Skin of body (tissue), 2 donors: ENCODE results near the gene HOXD11. TPM values are rescaled to one million over a fixed set of nuclear protein-coding genes. Genes with fewer than 3 reads are reported as not detected.

Experiments
- DNase-seq: peaks from one replicate; lab custom pipeline; 2025; lab: John Stamatoyannopoulos, UW
- total RNA-seq: library from RNA; depleted of rRNA; stranded (reverse); fragments of >200 nt; gene quantifications from one replicate; pipeline ENCODE4 v1.2.3, GENCODE V29; 2014

Gene HOXD11
- total RNA-seq, 1 donor from 2014 or later, result not detected

DNA sequence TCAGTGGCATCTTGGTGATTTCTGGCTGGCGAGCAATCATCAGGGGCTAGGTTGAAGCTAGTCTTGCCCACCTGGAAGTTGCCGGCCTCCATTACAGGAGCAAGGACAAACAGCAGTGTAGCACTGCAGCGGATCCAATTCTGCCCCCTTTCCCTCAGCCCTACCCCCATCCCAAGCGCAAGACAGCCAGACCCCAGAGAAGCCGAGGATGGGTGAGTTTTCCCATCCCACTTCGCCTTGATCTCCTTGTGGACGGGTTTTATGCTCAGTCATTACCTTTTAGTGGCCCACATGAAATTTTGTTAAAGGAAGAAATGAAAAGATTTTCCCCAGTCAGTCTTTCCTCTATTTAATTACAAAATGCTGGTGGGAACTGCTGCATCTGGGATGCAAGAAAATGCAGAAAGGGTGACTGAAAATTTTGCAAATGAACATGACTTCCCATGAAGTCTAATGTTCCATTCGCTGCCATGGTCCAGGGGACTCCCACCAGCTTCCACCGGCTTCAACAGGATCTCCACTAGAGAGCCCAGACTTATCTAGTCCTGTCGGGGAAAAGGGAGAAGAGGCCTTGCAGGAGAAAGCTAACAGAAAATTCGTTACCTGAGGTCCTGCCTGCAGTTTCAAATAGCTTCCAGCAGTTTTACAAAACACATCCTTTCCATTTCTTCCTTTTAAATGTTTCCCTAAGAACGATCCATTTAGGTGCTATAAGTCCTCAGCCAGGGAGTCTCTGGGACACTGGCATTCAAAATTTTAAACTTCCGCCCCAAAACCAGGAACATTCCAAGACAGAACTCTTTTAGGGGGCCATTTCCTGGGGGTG lies 13.5 kb downstream of the HOXD11 start:
- no peak for DNase-seq

DNA sequence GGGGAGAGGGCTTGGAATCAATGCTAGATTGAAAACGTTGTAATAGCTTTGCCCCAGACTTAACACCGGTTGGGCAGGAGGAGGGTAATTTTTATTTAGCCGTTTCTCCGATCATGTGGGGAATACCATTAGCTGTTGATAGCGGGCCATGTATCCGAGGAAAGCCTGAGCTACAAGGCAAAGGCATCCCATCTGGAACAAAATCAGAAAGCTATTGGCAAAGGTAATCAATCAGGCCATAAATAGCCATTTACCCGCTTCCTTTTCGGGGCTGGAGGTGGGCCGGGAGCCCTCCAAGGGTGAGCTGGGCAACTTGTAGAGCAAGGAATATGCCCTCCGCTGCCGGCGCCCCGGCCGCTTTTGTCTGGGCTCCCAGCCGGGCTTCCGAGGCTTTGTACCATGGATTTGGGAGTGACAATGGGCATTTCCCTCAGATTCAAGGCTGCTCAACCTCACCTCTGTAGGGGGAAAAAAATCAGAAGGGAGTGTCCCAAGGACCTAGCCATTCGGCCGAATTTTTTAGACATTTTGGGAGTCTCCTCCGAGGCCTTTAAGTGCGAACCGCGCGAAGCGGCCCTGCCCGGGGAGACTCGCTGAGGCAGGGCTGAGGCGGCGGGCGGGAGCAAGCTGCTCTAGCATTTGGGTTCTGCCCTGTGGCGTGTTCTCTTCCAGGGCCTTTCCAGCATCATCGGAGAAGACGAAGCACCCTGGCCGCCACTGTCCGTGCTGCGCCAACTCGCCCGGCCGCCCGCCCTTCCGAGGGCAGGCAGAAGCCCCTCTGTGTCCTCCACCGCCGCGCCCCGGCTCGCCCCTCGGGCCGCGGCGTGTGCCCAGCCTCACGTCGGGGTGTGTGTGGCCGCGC lies 14.3 kb downstream of the HOXD11 start:
- DNase-seq, result no peak

GRCh38 chr2:176122052-176122682 lies 15.1 kb downstream of the HOXD11 start:
- peak; percentile 62 for DNase-seq

GRCh38 chr2:176122683-176123410 lies 15.8 kb downstream of the HOXD11 start, which contains the start of gene HOXD9:
Gene HOXD9, plus strand, starts transcription at chr2:176122719. Its CDS starts 50 bp downstream, at chr2:176122769.
- DNase-seq, result no peak

DNA sequence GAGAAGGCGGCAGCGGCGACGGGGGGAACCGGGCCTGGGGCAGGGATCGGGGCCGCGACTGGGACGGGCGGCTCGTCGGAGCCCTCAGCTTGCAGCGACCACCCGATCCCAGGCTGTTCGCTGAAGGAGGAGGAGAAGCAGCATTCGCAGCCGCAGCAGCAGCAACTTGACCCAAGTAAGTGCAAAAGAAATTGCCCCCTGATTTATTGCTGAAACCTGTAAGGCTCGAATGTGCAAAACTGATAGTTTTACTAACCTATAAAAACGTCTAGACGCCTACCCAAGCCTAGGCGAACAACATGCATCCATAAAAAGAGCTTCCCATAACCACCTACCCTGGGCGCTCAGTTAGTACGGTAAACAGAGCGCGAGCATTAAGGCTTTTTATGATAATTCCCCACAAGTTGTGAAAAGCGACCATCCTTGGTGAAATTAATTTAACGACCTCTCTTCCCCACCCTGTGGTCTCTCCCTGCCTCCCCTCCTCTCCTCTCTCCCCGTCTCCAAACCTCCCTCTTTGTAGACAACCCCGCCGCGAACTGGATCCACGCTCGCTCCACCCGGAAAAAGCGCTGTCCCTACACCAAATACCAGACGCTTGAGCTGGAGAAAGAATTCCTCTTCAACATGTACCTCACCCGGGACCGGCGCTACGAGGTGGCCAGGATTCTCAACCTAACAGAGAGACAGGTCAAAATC lies 16.5 kb downstream of the HOXD11 start:
- no peak for DNase-seq

DNA sequence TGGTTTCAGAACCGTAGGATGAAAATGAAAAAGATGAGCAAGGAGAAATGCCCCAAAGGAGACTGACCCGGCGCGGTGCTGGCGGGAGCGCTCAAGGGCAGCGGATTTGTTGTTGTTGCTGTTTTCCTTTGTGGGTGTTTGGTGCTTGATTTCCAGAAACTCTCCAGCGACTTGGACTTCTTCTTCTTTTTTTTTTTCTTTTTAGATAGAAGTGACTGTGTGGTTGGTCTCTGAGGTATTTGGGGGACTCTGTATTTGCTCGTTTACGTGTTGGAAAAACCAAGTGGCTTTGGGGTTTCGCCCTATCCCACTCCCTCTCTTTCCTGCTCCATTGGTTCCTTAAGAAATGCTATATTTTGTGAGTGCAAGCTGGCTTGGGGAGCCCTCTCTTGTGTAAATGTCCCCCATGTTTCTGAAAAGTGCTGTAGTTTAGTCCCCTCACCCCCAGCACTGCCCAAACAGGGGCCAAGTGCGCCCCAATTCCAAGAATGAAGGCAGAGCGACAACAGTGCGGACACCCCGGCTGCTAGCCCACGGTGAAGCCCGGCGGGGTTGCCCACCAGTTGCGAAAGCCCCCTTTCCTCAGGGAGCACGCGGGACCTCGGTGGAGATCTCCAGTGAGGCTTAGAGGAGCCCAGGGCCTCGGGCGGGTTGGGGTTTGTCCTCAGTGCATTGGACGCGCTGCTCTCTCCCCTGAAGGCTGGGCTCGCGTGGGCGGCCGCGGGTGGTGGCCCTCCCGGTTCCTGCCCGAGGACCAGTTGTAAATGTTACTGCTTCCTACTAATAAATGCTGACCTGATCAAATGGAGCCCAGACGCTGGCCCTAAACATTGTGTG lies 17.2 kb downstream of the HOXD11 start:
- DNase-seq, result no peak

DNA sequence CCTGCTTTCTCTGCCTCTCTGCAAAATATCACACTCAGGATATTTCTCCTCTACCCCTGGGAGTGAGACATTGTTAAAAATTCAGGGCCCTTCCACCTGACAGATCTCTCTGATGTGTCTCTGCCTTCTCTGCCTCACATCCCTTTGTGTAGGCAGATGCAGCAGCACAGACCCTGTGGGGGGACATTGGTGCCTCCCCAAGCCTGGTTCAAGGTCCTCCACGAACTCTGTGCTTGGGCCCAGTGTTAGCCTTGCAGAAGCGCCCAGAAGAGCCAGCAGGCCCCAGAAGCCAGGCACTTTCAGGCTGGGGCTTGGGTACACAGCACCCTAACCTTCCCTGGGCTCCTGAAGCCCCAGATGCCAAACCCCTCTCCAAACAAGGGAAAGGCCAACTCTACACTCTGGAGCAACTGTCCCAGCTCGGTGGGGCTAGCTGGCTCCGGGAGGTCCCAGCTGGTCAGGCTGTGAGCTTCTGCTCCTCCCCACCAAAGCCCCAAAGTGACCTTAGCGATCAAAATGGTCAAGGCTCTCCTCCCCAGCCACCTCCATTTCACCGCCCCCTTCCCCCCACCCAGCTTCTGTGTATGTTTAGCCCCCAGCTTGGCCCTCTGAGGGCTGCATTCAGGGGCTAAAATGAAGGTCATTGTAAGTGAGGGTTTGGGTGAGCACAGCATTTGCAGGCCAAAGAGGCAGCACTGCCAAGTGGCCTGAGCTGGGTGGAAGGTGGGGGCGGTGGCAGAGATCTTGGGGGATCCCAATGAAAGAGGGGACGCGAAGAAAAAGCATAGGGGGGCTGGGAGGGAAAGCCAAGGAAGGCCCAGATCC lies 18.1 kb downstream of the HOXD11 start:
- DNase-seq, result no peak

DNA sequence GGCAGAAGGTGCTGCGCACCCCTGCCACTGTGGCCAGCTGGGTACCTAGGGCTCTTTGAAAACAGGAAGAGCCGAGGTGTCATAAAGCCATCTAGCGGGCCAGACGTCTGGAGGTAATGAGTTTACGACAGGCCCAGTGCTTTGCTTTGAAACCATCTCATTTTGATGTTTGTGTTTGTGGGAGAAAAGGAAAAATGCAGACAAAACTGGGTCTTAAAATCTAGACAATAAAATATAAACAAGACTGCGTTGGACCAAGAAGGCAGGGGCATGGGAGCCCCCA lies 18.6 kb downstream of the HOXD11 start:
- DNase-seq, result no peak

DNA sequence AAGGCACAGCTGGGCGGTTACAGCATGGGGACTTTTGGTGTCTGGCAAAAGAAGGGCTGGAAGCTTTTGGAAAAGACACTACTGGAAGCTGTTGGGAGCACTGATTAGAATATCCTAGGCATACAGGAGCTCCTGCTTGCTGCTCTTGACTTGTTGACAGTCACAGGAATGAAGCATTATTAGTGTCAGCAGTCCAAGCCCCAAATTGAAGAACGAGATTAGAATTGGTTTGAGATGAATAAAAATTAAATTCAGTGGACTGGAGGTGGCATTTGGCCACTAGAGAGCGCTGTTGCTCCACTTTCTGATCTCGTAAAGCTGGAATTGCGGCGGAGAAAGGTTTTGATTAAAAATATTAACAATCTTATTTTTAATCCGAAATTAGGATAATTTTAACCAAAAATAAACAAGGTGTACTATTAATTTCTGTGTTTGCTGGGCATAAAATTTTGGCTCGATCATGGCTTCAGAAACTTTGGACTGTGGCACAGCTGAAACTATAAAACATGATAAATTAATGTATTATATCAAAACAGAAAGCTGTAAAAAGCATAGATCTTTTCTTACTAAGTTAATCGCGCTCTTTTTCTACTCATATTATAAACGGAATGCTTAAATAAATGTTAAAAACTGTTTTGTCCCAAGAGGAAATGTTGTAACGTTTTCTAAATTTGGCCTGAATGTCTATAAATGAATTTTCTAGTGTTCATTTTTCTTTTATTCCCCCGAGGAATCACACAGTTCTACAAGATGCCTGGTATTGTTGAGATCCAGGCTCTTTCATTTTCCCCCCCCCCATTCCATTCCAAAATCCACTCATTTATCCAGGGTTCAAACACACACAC lies 20.1 kb downstream of the HOXD11 start:
- peak; percentile 68 for DNase-seq

GRCh38 chr2:176127774-176128072 lies 20.6 kb downstream of the HOXD11 start:
- peak; percentile 29 for DNase-seq

DNA sequence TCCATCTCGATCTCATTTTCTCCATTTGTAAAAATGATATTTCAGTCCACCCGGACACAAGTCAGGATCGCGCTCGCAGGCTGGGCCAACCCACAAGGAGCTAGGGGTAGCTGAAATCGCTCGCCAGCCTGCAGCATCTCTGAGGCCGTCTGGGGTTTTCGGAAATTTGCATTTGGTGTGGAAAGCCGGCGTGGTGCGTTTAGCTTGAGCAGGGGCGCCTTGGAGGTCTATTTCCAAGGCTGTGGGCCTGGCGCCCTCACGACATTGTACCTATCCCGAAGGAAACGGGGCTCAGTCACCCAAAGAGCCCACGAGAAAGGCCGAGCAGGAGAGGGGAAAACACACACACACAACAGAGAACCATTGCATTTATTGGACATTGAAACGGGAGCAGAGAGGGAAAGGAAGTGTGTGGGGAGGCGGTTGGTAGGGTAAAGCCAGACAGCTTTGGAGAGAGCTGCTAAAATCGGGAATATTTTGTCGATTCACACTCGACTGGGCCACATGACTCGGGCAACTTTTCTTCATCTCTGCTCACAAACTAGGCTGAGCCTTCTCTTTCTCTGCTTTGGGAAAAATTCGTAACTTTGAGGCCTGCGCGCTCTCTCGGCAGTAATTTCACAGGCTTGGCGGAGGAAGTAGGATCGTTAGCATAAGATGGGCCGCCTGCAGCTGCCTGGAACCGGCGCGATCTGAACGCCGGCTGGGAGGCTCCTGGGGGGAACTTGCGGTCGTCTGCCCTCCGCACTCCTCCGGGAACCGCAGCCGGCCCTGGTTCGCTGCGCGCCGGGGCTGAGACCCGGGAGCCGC lies 21.3 kb downstream of the HOXD11 start:
- no peak for DNase-seq

DNA sequence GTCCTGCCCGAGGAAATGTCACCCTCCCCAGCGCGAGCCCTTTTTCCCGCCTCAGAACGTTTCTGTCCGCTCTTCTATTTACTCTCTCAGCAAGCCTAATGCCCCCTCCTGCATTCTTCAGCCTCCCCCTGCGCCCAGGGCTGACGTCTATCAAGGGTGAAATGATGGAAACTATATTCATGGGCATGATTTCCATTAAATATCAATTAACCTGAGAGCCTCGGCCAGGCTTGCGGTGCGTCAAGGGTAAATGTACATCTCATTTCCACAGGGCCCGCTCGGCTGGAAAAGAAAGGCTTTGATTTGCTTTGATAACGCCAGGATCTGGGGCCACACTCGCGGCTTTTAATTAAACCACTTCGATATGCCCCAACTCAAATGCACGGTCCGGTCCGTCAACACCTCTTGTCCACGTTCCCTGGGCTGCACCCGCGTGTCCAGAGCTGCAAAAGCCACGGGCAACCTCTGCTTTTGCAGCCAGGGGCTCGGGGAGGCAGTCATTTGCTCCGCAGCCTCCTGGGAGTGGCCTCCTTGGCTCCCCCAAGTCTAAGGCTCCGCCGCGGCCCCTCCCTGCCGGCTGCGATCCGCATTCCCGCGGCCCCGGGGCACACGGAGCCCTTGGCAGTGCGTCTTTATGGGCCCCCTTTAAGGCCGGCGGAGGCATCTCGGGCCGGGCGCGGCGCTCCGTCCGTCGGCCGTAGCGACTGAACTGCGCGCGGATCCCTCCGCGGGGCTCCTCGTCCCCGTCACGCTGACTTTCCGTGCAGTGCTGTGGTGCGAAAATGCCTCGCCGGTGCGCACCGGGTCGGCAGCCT lies 22.1 kb downstream of the HOXD11 start, which contains the start of gene HOXD8:
Gene HOXD8, plus strand, starts transcription at position 724 of the 815 bp plus-strand sequence. CDS start 662 bp downstream, outside the sequence.
- peak; percentile 67 for DNase-seq

GRCh38 chr2:176129813-176130146 lies 22.7 kb downstream of the HOXD11 start:
- DNase-seq, result no peak

- no peak for DNase-seq
Measured at GRCh38 chr2:176130147-176130956, 23.3 kb downstream of the HOXD11 start.

DNA sequence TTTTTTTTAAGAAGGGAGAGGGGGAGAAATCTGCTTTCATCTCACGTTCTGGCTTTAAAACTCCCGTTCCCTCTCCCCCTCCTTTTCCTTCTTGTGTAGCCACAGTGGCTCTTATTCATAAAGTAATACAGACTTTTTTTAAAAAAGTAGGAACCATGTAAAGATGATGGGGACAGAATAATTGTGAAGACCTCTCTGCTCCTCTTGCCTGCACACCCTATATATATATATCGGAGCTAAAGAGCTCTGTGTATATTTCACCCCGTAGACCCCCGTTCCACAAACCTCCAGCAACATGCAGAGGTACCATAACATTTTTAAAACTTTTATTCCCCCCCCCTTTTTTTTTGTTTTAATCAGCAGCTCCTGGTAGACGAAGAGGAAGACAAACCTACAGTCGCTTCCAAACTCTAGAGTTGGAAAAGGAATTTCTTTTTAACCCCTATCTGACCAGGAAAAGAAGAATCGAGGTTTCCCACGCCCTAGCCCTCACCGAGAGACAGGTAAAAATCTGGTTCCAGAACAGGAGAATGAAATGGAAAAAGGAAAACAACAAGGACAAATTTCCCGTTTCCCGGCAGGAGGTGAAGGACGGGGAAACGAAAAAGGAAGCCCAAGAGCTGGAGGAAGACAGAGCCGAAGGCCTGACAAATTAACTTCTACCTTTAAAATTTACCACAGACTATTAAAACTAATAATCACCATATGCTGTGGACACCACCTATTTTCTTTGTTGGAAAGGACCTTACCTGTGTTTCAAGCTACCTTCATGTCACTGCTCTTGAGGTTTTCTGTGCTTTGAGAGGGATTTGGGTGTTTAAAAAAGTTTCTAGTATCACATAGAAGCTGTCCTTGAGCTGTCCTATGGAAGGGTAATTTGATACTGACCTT lies 24.1 kb downstream of the HOXD11 start:
- DNase-seq, result no peak
